ENCODE data around the gene SULT1A1. TPM values are rescaled to one million over a fixed set of nuclear protein-coding genes. Genes with fewer than 3 reads are reported as not detected.

Gene SULT1A1
- total RNA-seq, 5 donors from 2014 or later (not counting 1 experiment from before 2014, with no cell fraction given): 13.3 to 19.0 (median 15.8) TPM

- H3K9me3 Mint-ChIP-seq: no peaks in the 10 kb centered on the region
- POLR2A ChIA-PET: no interaction called here
- H3K27me3 Mint-ChIP-seq: no peaks in the 10 kb centered on the region
- H3K4me1 Mint-ChIP-seq: no peaks in the 10 kb centered on the region
- Histone ChIP-seq H3K27ac (ENCODE audit: low read length) (no peak overlapping the region), H3K9me3 (no peaks in the 10 kb centered on the region), H3K4me1 (ENCODE audit: control insufficient read depth in 1 of 2, extremely low read depth in 1 of 2, insufficient read depth in 2 of 2, low read length in 2 of 2) (no peaks in the 10 kb centered on the region), H3K4me3 (ENCODE audit: control insufficient read depth in 1 of 2, extremely low read depth in 1 of 2, low read length in 1 of 2) (no peak overlapping the region), H3K36me3 (ENCODE audit: control insufficient read depth in 2 of 2, extremely low read depth in 1 of 2, insufficient read depth in 1 of 2, low read length in 1 of 2) (peaks cover 27 to 85% of the 10 kb centered on the region in 2 donors), H3K27me3 (replicated peaks in 1 of 2; ENCODE audit: control insufficient read depth in 2 of 2, extremely low read depth in 1 of 2, insufficient read depth in 2 of 2, low read length in 1 of 2) (no peaks in the 10 kb centered on the region)
- H3K36me3 Mint-ChIP-seq: peaks cover 62% of the 10 kb centered on the region
- H3K4me3 Mint-ChIP-seq: no peak overlapping the region
- H3K27ac Mint-ChIP-seq: no peak overlapping the region
- WGBS (ENCODE audit: insufficient coverage): 100% methylated on average over 8 of the region's 11 CpGs
- CTCF ChIA-PET: interaction anchor here in 1 of 2 donors (0.6 kb wide), 1 partner anchor 95 kb away, joined by 5 read pairs; no protein-coding TSS in a partner anchor
- ATAC-seq (replicated peaks in 1 of 4) (no peak), DNase-seq (no peak)
Measured at GRCh38 chr16:28585674-28586073, 24.2 kb downstream of the SULT1A1 start.

- H3K4me3 Mint-ChIP-seq: no peak overlapping the region
- CTCF ChIA-PET: no interaction called here
- H3K4me1 ChIP-seq (ENCODE audit: control insufficient read depth in 1 of 2, extremely low read depth in 1 of 2, insufficient read depth in 2 of 2, low read length in 2 of 2): no peaks in the 10 kb centered on the region
- no peak overlapping the region for H3K27ac Mint-ChIP-seq
- no peak overlapping the region for H3K27ac ChIP-seq (ENCODE audit: low read length)
- H3K9me3 ChIP-seq: no peaks in the 10 kb centered on the region
- H3K4me3 ChIP-seq (ENCODE audit: control insufficient read depth in 1 of 2, extremely low read depth in 1 of 2, low read length in 1 of 2): no peak overlapping the region
- peaks cover 17 to 46% of the 10 kb centered on the region in 2 donors for H3K36me3 ChIP-seq (ENCODE audit: control insufficient read depth in 2 of 2, extremely low read depth in 1 of 2, insufficient read depth in 1 of 2, low read length in 1 of 2)
- POLR2A ChIA-PET: interaction anchor here in 1 of 2 donors (0.5 kb wide), 1 partner anchor 13 kb away, joined by 8 read pairs; no protein-coding TSS in a partner anchor
- peaks cover 6 to 8% (median 8%) of the 10 kb centered on the region in 3 donors for H3K4me1 Mint-ChIP-seq
- no peaks in the 10 kb centered on the region for H3K9me3 Mint-ChIP-seq
- H3K27me3 Mint-ChIP-seq: no peaks in the 10 kb centered on the region
- no peak for ATAC-seq (replicated peaks in 1 of 4)
- WGBS (ENCODE audit: insufficient coverage): 98% methylated on average over 12 of the region's 15 CpGs
- H3K27me3 ChIP-seq (replicated peaks in 1 of 2; ENCODE audit: control insufficient read depth in 2 of 2, extremely low read depth in 1 of 2, insufficient read depth in 2 of 2, low read length in 1 of 2): no peaks in the 10 kb centered on the region
- DNase-seq: no peak
- H3K36me3 Mint-ChIP-seq: peaks cover 48% of the 10 kb centered on the region
Measured at GRCh38 chr16:28580726-28581315, 29.0 kb downstream of the SULT1A1 start.

GRCh38 chr16:28575446-28576109 is 34.3 kb downstream of the SULT1A1 start:
- ChIA-PET CTCF (interaction anchor here in 1 of 2 donors (0.7 kb wide), 1 partner anchor 1935 kb away, joined by 3 read pairs; no protein-coding TSS in a partner anchor), POLR2A (no interaction called here)
- Mint-ChIP-seq H3K4me1 (peaks cover 31 to 43% (median 39%) of the 10 kb centered on the region in 3 donors), H3K4me3 (no peak overlapping the region), H3K27ac (no peak overlapping the region), H3K36me3 (peaks cover 22% of the 10 kb centered on the region), H3K9me3 (no peaks in the 10 kb centered on the region), H3K27me3 (no peaks in the 10 kb centered on the region)
- no peak for DNase-seq
- Histone ChIP-seq H3K4me1 (ENCODE audit: control insufficient read depth in 1 of 2, extremely low read depth in 1 of 2, insufficient read depth in 2 of 2, low read length in 2 of 2) (no peaks in the 10 kb centered on the region), H3K36me3 (ENCODE audit: control insufficient read depth in 2 of 2, extremely low read depth in 1 of 2, insufficient read depth in 1 of 2, low read length in 1 of 2) (peaks cover 1 to 6% of the 10 kb centered on the region in 2 donors), H3K4me3 (ENCODE audit: control insufficient read depth in 1 of 2, extremely low read depth in 1 of 2, low read length in 1 of 2) (no peak overlapping the region), H3K9me3 (no peaks in the 10 kb centered on the region), H3K27me3 (replicated peaks in 1 of 2; ENCODE audit: control insufficient read depth in 2 of 2, extremely low read depth in 1 of 2, insufficient read depth in 2 of 2, low read length in 1 of 2) (no peaks in the 10 kb centered on the region), H3K27ac (ENCODE audit: low read length) (no peak overlapping the region)
- no peak for ATAC-seq (replicated peaks in 1 of 4)
- WGBS (ENCODE audit: insufficient coverage): 94% methylated on average over 4 of the region's 8 CpGs

- Histone ChIP-seq H3K27me3 (replicated peaks in 1 of 2; ENCODE audit: control insufficient read depth in 2 of 2, extremely low read depth in 1 of 2, insufficient read depth in 2 of 2, low read length in 1 of 2) (no peaks in the 10 kb centered on the region), H3K36me3 (ENCODE audit: control insufficient read depth in 2 of 2, extremely low read depth in 1 of 2, insufficient read depth in 1 of 2, low read length in 1 of 2) (peaks cover 4% of the 10 kb centered on the region in 2 donors), H3K4me1 (ENCODE audit: control insufficient read depth in 1 of 2, extremely low read depth in 1 of 2, insufficient read depth in 2 of 2, low read length in 2 of 2) (no peaks in the 10 kb centered on the region), H3K4me3 (ENCODE audit: control insufficient read depth in 1 of 2, extremely low read depth in 1 of 2, low read length in 1 of 2) (no peak overlapping the region), H3K27ac (ENCODE audit: low read length) (no peak overlapping the region), H3K9me3 (no peaks in the 10 kb centered on the region)
- no CpG with 5 or more reads among the region's 2 CpGs for WGBS (ENCODE audit: insufficient coverage)
- H3K36me3 Mint-ChIP-seq: peaks cover 20% of the 10 kb centered on the region
- no peak overlapping the region for H3K4me3 Mint-ChIP-seq
- no peaks in the 10 kb centered on the region for H3K27me3 Mint-ChIP-seq
- no peak for DNase-seq
- CTCF ChIA-PET: no interaction called here
- H3K4me1 Mint-ChIP-seq: peaks cover 31 to 43% (median 39%) of the 10 kb centered on the region in 3 donors
- H3K27ac Mint-ChIP-seq: peak overlapping the region in 1 of 2 donors; percentile 0
- POLR2A ChIA-PET: no interaction called here
- ATAC-seq (replicated peaks in 1 of 4): no peak
- H3K9me3 Mint-ChIP-seq: no peaks in the 10 kb centered on the region
Measured at GRCh38 chr16:28574925-28575324, 34.9 kb downstream of the SULT1A1 start.

- H3K4me3 Mint-ChIP-seq: no peak overlapping the region
- DNase-seq (no peak), ATAC-seq (replicated peaks in 1 of 4) (no peak)
- no peak overlapping the region for H3K27ac ChIP-seq (ENCODE audit: low read length)
- no peaks in the 10 kb centered on the region for H3K9me3 Mint-ChIP-seq
- ChIA-PET POLR2A (no interaction called here), CTCF (no interaction called here)
- no peak overlapping the region for H3K4me3 ChIP-seq (ENCODE audit: control insufficient read depth in 1 of 2, extremely low read depth in 1 of 2, low read length in 1 of 2)
- no peaks in the 10 kb centered on the region for H3K9me3 ChIP-seq
- H3K4me1 ChIP-seq (ENCODE audit: control insufficient read depth in 1 of 2, extremely low read depth in 1 of 2, insufficient read depth in 2 of 2, low read length in 2 of 2): no peaks in the 10 kb centered on the region
- H3K36me3 ChIP-seq (ENCODE audit: control insufficient read depth in 2 of 2, extremely low read depth in 1 of 2, insufficient read depth in 1 of 2, low read length in 1 of 2): peaks cover 4% of the 10 kb centered on the region in 2 donors
- no peaks in the 10 kb centered on the region for H3K27me3 ChIP-seq (replicated peaks in 1 of 2; ENCODE audit: control insufficient read depth in 2 of 2, extremely low read depth in 1 of 2, insufficient read depth in 2 of 2, low read length in 1 of 2)
- H3K4me1 Mint-ChIP-seq: peaks cover 36 to 48% (median 44%) of the 10 kb centered on the region in 3 donors
- peak overlapping the region in 1 of 2 donors; percentile 0 for H3K27ac Mint-ChIP-seq
- 74% methylated on average over 12 of the region's 17 CpGs for WGBS (ENCODE audit: insufficient coverage)
- H3K27me3 Mint-ChIP-seq: no peaks in the 10 kb centered on the region
- peaks cover 19% of the 10 kb centered on the region for H3K36me3 Mint-ChIP-seq
Measured at GRCh38 chr16:28573738-28574718, 35.8 kb downstream of the SULT1A1 start.
